ENCODE results near the gene CDA.
"Not testable (repeated sequence)": the region's sequence is repeated elsewhere in the genome, so short reads cannot be mapped to it uniquely, and the experiment has no call there.

Gene CDA

GRCh38 chr1:20587661-20588053 is 1.2 kb upstream of the CDA start:
- DNase-seq: no peak

- no peak for DNase-seq
Observed at GRCh38 chr1:20589331-20590278, 708 bp downstream of the CDA start.

- no peak for DNase-seq
Observed at GRCh38 chr1:20590306-20590777, 1.4 kb downstream of the CDA start.

GRCh38 chr1:20593756-20594155 is 4.9 kb downstream of the CDA start:
- no peak for DNase-seq

- DNase-seq: no peak
Observed at GRCh38 chr1:20594746-20595145, 5.8 kb downstream of the CDA start.

GRCh38 chr1:20596106-20596505 is 7.2 kb downstream of the CDA start:
- DNase-seq: no peak

GRCh38 chr1:20597650-20598049 is 8.8 kb downstream of the CDA start:
- DNase-seq: no peak

- no peak for DNase-seq
Observed at GRCh38 chr1:20600156-20600555, 11.3 kb downstream of the CDA start.

- DNase-seq: no peak
Observed at GRCh38 chr1:20601129-20601825, 12.4 kb downstream of the CDA start.

- DNase-seq: no peak
Observed at GRCh38 chr1:20602851-20603450, 14.1 kb downstream of the CDA start.

GRCh38 chr1:20603504-20604464 is 14.9 kb downstream of the CDA start:
- no peak for DNase-seq

GRCh38 chr1:20604678-20605077 is 15.8 kb downstream of the CDA start:
- no peak for DNase-seq

GRCh38 chr1:20606801-20607570 is 18.1 kb downstream of the CDA start:
- not testable (repeated sequence) for DNase-seq

- DNase-seq: no peak
Observed at GRCh38 chr1:20609541-20609940, 20.6 kb downstream of the CDA start.

GRCh38 chr1:20610970-20611369 is 22.1 kb downstream of the CDA start:
- DNase-seq: no peak

GRCh38 chr1:20611652-20612051 is 22.8 kb downstream of the CDA start:
- DNase-seq: no peak

GRCh38 chr1:20612221-20612746 is 23.4 kb downstream of the CDA start:
- DNase-seq: no peak

GRCh38 chr1:20614131-20614579 is 25.3 kb downstream of the CDA start:
- no peak for DNase-seq

GRCh38 chr1:20615946-20616846 is 27.3 kb downstream of the CDA start:
- no peak for DNase-seq

GRCh38 chr1:20616847-20617487 is 28.1 kb downstream of the CDA start:
- no peak for DNase-seq
